Occipital lobe (tissue), 2 donors: Measurements from ENCODE around the gene AXIN2. TPM values are rescaled to one million over a fixed set of nuclear protein-coding genes. Genes with fewer than 3 reads are reported as not detected.

ENCODE experiments used
- DNase-seq: peaks from one replicate; lab custom pipeline; 2025; lab: John Stamatoyannopoulos, UW
- total RNA-seq: library from RNA; depleted of rRNA; stranded (reverse); fragments of >200 nt; gene quantifications from one replicate; pipeline ENCODE4 v1.2.3, GENCODE V29; 2014

AXIN2 gene
- total RNA-seq, 1 donor from 2014 or later = 33.1 TPM

- DNase-seq = no peak
These were observed 6.8 kb downstream of the AXIN2 start for GRCh38 chr17:65554553-65555223.

- DNase-seq = no peak
These were observed 7.5 kb downstream of the AXIN2 start for GRCh38 chr17:65553646-65554552.

GRCh38 chr17:65553009-65553645, 8.3 kb downstream of the AXIN2 start:
- DNase-seq = no peak

GRCh38 chr17:65552214-65552613, 9.2 kb downstream of the AXIN2 start:
- DNase-seq = no peak

- no peak for DNase-seq
These were observed 10.0 kb downstream of the AXIN2 start for GRCh38 chr17:65551267-65552040.

GRCh38 chr17:65550758-65551157, 10.7 kb downstream of the AXIN2 start:
- no peak for DNase-seq

- DNase-seq = no peak
These were observed 11.3 kb downstream of the AXIN2 start for GRCh38 chr17:65550075-65550662.

- DNase-seq = no peak
These were observed 13.0 kb downstream of the AXIN2 start for GRCh38 chr17:65548269-65548969.

GRCh38 chr17:65547253-65547670, 14.2 kb downstream of the AXIN2 start:
- no peak for DNase-seq

- DNase-seq = no peak
These were observed 14.9 kb downstream of the AXIN2 start for GRCh38 chr17:65546579-65546978.

GRCh38 chr17:65545705-65546523, 15.5 kb downstream of the AXIN2 start:
- DNase-seq = no peak

- no peak for DNase-seq
These were observed 16.8 kb downstream of the AXIN2 start for GRCh38 chr17:65544672-65545071.

GRCh38 chr17:65542610-65543009, 18.8 kb downstream of the AXIN2 start:
- DNase-seq = no peak

GRCh38 chr17:65542067-65542466, 19.4 kb downstream of the AXIN2 start:
- DNase-seq = no peak

GRCh38 chr17:65541453-65541852, 20.0 kb downstream of the AXIN2 start:
- no peak for DNase-seq

- no peak for DNase-seq
These were observed 21.7 kb downstream of the AXIN2 start for GRCh38 chr17:65539630-65540266.

GRCh38 chr17:65538675-65539529, 22.5 kb downstream of the AXIN2 start:
- DNase-seq = no peak
